ENCODE results near the gene SND1.

Gene SND1

GRCh38 chr7:127658970-127659630, 7.1 kb downstream of the SND1 start:
- no peak for TF ChIP-seq CTCF (IDR thresholded peaks at IDR 0.05; ENCODE audit: low read depth, low read length, missing control alignments)
- no peak for DNase-seq (ENCODE audit: extremely low read depth, low read depth)
- no peak overlapping the region for H3K4me3 ChIP-seq (replicated peaks; ENCODE audit: low read depth, low read length)

GRCh38 chr7:127665922-127666321, 13.9 kb downstream of the SND1 start:
- H3K4me3 ChIP-seq (replicated peaks; ENCODE audit: low read depth, low read length): no peak overlapping the region
- DNase-seq (ENCODE audit: extremely low read depth, low read depth): no peak
- TF ChIP-seq CTCF (IDR thresholded peaks at IDR 0.05; ENCODE audit: low read depth, low read length, missing control alignments): no peak

- no peak for DNase-seq (ENCODE audit: extremely low read depth, low read depth)
- no peak overlapping the region for H3K4me3 ChIP-seq (replicated peaks; ENCODE audit: low read depth, low read length)
- no peak for TF ChIP-seq CTCF (IDR thresholded peaks at IDR 0.05; ENCODE audit: low read depth, low read length, missing control alignments)
These were observed 14.6 kb downstream of the SND1 start for GRCh38 chr7:127666602-127667001.

- DNase-seq (ENCODE audit: extremely low read depth, low read depth): peak; percentile 27
- no peak overlapping the region for H3K4me3 ChIP-seq (replicated peaks; ENCODE audit: low read depth, low read length)
- TF ChIP-seq CTCF (IDR thresholded peaks at IDR 0.05; ENCODE audit: low read depth, low read length, missing control alignments): no peak
These were observed 15.2 kb downstream of the SND1 start for GRCh38 chr7:127667017-127667670.

GRCh38 chr7:127667759-127668530, 16.0 kb downstream of the SND1 start:
- TF ChIP-seq CTCF (IDR thresholded peaks at IDR 0.05; ENCODE audit: low read depth, low read length, missing control alignments): no peak
- DNase-seq (ENCODE audit: extremely low read depth, low read depth): no peak
- no peak overlapping the region for H3K4me3 ChIP-seq (replicated peaks; ENCODE audit: low read depth, low read length)

GRCh38 chr7:127671341-127671740, 19.3 kb downstream of the SND1 start:
- no peak for DNase-seq (ENCODE audit: extremely low read depth, low read depth)
- TF ChIP-seq CTCF (IDR thresholded peaks at IDR 0.05; ENCODE audit: low read depth, low read length, missing control alignments): no peak
- no peak overlapping the region for H3K4me3 ChIP-seq (replicated peaks; ENCODE audit: low read depth, low read length)
